Uterus (tissue), 2 donors: ENCODE data around the gene PTPRU.

Experiments
- CTCF ChIP-seq, 4 experiments: fragments of 200-600 bp in 2 of 4; fragments of 450-650 bp in 2 of 4; sonication (generic) in 2 of 4; IDR thresholded peaks; one replicate each; pipeline ENCODE4 v1.5.1; 2016 to 2019; ENCODE audit warnings: antibody characterized with exemption in 4 of 4, mild to moderate bottlenecking in 2 of 4, moderate library complexity in 1 of 4
- POLR2A ChIP-seq, 2 donors: fragments of 450-650 bp; IDR thresholded peaks; one replicate each; pipeline ENCODE4 v1.6.1; 2016; ENCODE audit warnings: antibody characterized with exemption in 2 of 2, mild to moderate bottlenecking in 1 of 2, moderate library complexity in 1 of 2

DNA sequence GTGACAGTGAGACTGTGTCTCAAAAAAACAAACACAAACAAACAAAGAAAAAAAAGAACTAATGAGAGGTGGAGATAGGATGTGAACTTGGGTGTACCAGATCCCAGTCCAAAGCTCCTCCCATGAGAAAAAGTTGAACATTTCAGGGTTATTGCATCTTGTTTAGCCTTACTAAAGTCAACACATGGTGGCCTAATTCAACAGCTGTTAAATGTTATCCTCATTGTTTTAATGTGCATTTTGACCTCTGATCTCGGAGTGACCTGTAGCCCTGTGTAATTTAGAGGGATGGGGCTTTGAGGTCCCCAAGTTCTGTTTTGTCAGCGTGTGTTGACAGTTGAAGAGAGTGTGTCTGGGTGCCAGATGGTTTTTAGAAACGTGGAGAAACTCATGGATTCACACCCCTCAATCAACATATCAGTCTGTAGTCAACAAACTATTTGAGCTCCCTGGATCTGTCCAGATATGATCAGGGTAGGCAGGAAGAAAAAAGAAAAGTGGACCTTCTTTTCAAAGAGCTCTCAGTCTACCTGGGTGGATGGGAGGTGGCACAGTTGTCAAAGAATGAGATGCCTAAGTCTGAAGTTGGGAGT, 34.7 kb downstream of the PTPRU start:
- TF ChIP-seq POLR2A (IDR thresholded peaks at IDR 0.05): no peak
- no peak for TF ChIP-seq CTCF (IDR thresholded peaks at IDR 0.05)
